Stimulated activated CD8-positive, alpha-beta memory T cell treated with anti-CD3 and anti-CD28 coated beads, Interleukin-7, amount 100 ng/mL, for 1 hour (primary cell): ENCODE measurements around the gene PTBP3.
A peak's percentile ranks its signal among the peaks of the same experiment; 100 is the strongest.
"Not testable (repeated sequence)": the region's sequence is repeated elsewhere in the genome, so short reads cannot be mapped to it uniquely, and the experiment has no call there.

Experiments used
- DNase-seq, 2 donors: peaks; one replicate each; pipeline ENCODE4 v3.0.0-alpha.2; 2020; ENCODE audit warnings: low read depth in 2 of 2

Gene PTBP3

GRCh38 chr9:112203536-112203935 lies 129.9 kb downstream of the PTBP3 start:
- no peak for DNase-seq

GRCh38 chr9:112200711-112201110 lies 132.7 kb downstream of the PTBP3 start:
- no peak for DNase-seq

- DNase-seq = no peak
Measured at GRCh38 chr9:112198646-112199045, 134.8 kb downstream of the PTBP3 start.

GRCh38 chr9:112194969-112195431 lies 138.4 kb downstream of the PTBP3 start:
- DNase-seq = no peak

GRCh38 chr9:112193572-112194288 lies 139.7 kb downstream of the PTBP3 start:
- no peak for DNase-seq

- not testable (repeated sequence) for DNase-seq
Measured at GRCh38 chr9:112190320-112190719, 143.1 kb downstream of the PTBP3 start.

GRCh38 chr9:112188884-112189283 lies 144.5 kb downstream of the PTBP3 start:
- no peak for DNase-seq

GRCh38 chr9:112187404-112187803 lies 146.0 kb downstream of the PTBP3 start:
- no peak for DNase-seq

- no peak for DNase-seq
Measured at GRCh38 chr9:112186695-112187094, 146.7 kb downstream of the PTBP3 start.

GRCh38 chr9:112184946-112185345 lies 148.5 kb downstream of the PTBP3 start:
- no peak for DNase-seq

GRCh38 chr9:112184221-112184620 lies 149.2 kb downstream of the PTBP3 start:
- no peak for DNase-seq

- no peak for DNase-seq
Measured at GRCh38 chr9:112180387-112180881, 153.0 kb downstream of the PTBP3 start.

- DNase-seq = no peak
Measured at GRCh38 chr9:112179816-112180215, 153.6 kb downstream of the PTBP3 start.

- no peak for DNase-seq
Measured at GRCh38 chr9:112176524-112176923, 156.9 kb downstream of the PTBP3 start.

- no peak for DNase-seq
Measured at GRCh38 chr9:112175796-112176315, 157.6 kb downstream of the PTBP3 start.

- DNase-seq = no peak
Measured at GRCh38 chr9:112174965-112175795, 158.2 kb downstream of the PTBP3 start, which contains the start of gene SUSD1. TSS of gene SUSD1 (minus strand) at chr9:112175297. CDS start at chr9:112175235, 62 bp downstream.

GRCh38 chr9:112174222-112174964 lies 159.0 kb downstream of the PTBP3 start:
- DNase-seq = peak; percentile 49 to 50

- no peak for DNase-seq
Measured at GRCh38 chr9:112173489-112174221, 159.8 kb downstream of the PTBP3 start.

- DNase-seq = no peak
Measured at GRCh38 chr9:112170968-112171367, 162.5 kb downstream of the PTBP3 start.

GRCh38 chr9:112170235-112170634 lies 163.2 kb downstream of the PTBP3 start:
- no peak for DNase-seq

- DNase-seq = no peak
Measured at GRCh38 chr9:112169368-112169767, 164.1 kb downstream of the PTBP3 start.
